Neural progenitor cell (in vitro differentiated cells): Measurements from ENCODE around the gene PRKAG2. TPM values are rescaled to one million over a fixed set of nuclear protein-coding genes. Genes with fewer than 3 reads are reported as not detected.

Source experiments
- DNase-seq: peaks from one replicate; pipeline ENCODE4 v3.0.0-alpha.2; 2016; ENCODE audit warnings: low spot score
- H2AFZ ChIP-seq: fragments of 200-600 bp; sonication (generic); replicated peaks from 2 replicates; pipeline ENCODE4 v1.6.1; 2016; ENCODE audit warnings: antibody characterized with exemption
- H3F3A ChIP-seq: fragments of 200-600 bp; sonication (generic); 2 replicates; pipeline ENCODE4 v1.6.1; 2016; ENCODE audit warnings: antibody characterized with exemption, low read depth
- H3K27ac ChIP-seq: fragments of 200-600 bp; sonication (generic); 2 replicates; pipeline ENCODE4 v1.5.1; 2016; ENCODE audit warnings: mild to moderate bottlenecking
- H3K27me3 ChIP-seq: fragments of 200-600 bp; sonication (generic); 2 replicates; pipeline ENCODE4 v1.6.1; 2016; ENCODE audit warnings: mild to moderate bottlenecking, moderate library complexity
- H3K36me3 ChIP-seq: fragments of 200-600 bp; sonication (generic); 2 replicates; pipeline ENCODE4 v1.5.1; 2016
- H3K4me1 ChIP-seq: fragments of 200-600 bp; sonication (generic); 2 replicates; pipeline ENCODE4 v1.6.1; 2016; ENCODE audit warnings: mixed run types
- H3K4me2 ChIP-seq: fragments of 200-600 bp; sonication (generic); 2 replicates; pipeline ENCODE4 v1.6.1; 2016
- H3K4me3 ChIP-seq: fragments of 200-600 bp; sonication (generic); 2 replicates; pipeline ENCODE4 v1.5.1; 2016
- H3K79me2 ChIP-seq: fragments of 200-600 bp; sonication (generic); 2 replicates; pipeline ENCODE4 v1.6.1; 2016; ENCODE audit warnings: low read depth
- H3K9ac ChIP-seq: fragments of 200-600 bp; sonication (generic); 2 replicates; pipeline ENCODE4 v1.6.1; 2016
- H3K9me3 ChIP-seq: fragments of 200-600 bp; sonication (generic); 2 replicates; pipeline ENCODE4 v1.5.1; 2016; ENCODE audit warnings: low read depth
- H4K20me1 ChIP-seq: fragments of 200-600 bp; sonication (generic); 2 replicates; pipeline ENCODE4 v1.6.1; 2016; ENCODE audit warnings: low read depth
- H3K27ac Mint-ChIP-seq: 3 replicates; pipeline ENCODE4 v1.8.0; 2021; ENCODE audit warnings: mixed read lengths
- H3K27me3 Mint-ChIP-seq: 2 replicates; pipeline ENCODE4 v1.8.0; 2022; ENCODE audit warnings: low read depth, mild to moderate bottlenecking, inconsistent platforms, moderate library complexity, mixed read lengths; ENCODE audit not compliant: insufficient read depth
- H3K36me3 Mint-ChIP-seq: 3 replicates; pipeline ENCODE4 v1.8.0; 2021; ENCODE audit warnings: mixed read lengths
- H3K4me1 Mint-ChIP-seq: 3 replicates; pipeline ENCODE4 v1.8.0; 2021; ENCODE audit warnings: mixed read lengths
- H3K4me3 Mint-ChIP-seq: 3 replicates; pipeline ENCODE4 v1.8.0; 2021; ENCODE audit warnings: mild to moderate bottlenecking, moderate library complexity, mixed read lengths
- H3K9me3 Mint-ChIP-seq: 3 replicates; pipeline ENCODE4 v1.8.0; 2020; ENCODE audit warnings: mixed read lengths
- EZH2 ChIP-seq: fragments of 200-600 bp; sonication (generic); IDR thresholded peaks from 2 replicates; pipeline ENCODE4 v1.6.1; 2017; ENCODE audit warnings: antibody characterized with exemption, mild to moderate bottlenecking, moderate library complexity
- EZH2phosphoT487 ChIP-seq: fragments of 200-600 bp; sonication (generic); IDR thresholded peaks from 2 replicates; pipeline ENCODE4 v1.6.1; 2017; ENCODE audit warnings: antibody characterized with exemption
- total RNA-seq: library from RNA; depleted of rRNA; stranded (reverse); fragments of >200 nt; gene quantifications from 2 replicates; pipeline ENCODE4 v1.2.3, GENCODE V29; 2015; ENCODE audit warnings: low replicate concordance
- TF ChIP-seq, protein P1 (sequence below): fragments of 200-600 bp; sonication (generic); IDR thresholded peaks from 2 replicates; pipeline ENCODE4 v1.5.1; 2017; ENCODE audit warnings: antibody characterized with exemption, mild to moderate bottlenecking

PRKAG2 gene
- total RNA-seq, 1 donor from 2014 or later, result 11.4 TPM

DNA sequence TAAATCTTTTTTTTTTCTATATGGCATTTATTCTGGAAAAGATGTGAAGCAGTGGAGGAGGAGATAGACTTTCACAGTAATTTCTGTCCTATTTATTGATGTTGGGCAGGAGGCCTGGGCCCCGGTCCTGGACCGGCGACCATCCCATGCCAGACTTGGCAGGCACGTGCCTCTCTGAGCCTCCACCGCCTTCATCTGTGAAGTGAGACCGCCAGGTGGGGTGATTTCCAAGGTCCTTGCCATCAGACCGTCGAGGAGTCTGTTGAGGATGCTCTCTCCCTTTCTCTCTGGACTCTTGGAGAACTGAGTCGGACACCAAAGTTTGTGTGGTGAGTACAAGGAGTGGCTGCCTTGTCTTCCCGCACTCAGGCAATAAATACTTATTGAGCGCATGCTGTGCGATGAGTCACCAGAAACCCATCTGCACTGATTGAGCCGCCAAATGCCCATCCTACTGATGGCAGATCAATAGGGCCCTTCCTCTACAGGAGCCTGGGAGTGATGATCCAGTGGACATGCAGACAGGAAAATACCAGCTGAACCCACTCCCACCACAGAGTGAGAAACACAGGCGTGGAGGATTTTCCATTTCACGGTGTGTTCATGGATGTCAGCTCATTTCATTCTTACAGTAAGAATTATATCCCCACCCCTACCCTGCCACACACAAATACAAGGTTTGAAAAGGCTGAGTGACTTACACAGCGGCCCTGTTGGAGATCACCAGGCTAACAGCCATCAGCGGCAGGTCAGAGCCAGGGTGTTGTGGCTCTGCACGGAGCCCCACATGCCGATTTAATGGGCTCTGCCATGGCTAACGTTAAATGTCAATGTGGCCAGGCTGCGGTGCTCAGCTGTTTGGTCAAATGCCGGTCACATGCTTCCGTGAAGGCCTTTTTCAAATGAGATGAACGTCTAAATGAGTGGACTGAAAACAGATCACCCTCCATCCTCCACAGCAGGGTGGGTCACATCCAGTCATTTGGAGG lies 11.5 kb upstream of the PRKAG2 start:
- Histone ChIP-seq H3K4me3 (no peak overlapping the region), H3K4me2 (no peak overlapping the region), H3K27me3 (peaks cover 44% of the 10 kb centered on the region), H3K27ac (no peak overlapping the region), H2AFZ (no peak overlapping the region), H3K4me1 (peaks cover 7% of the 10 kb centered on the region), H3F3A (no peaks in the 10 kb centered on the region), H3K36me3 (no peaks in the 10 kb centered on the region), H4K20me1 (no peaks in the 10 kb centered on the region), H3K79me2 (no peaks in the 10 kb centered on the region), H3K9me3 (no peaks in the 10 kb centered on the region), H3K9ac (no peak overlapping the region)
- no peak for TF ChIP-seq EZH2
- TF ChIP-seq, protein P1, sequence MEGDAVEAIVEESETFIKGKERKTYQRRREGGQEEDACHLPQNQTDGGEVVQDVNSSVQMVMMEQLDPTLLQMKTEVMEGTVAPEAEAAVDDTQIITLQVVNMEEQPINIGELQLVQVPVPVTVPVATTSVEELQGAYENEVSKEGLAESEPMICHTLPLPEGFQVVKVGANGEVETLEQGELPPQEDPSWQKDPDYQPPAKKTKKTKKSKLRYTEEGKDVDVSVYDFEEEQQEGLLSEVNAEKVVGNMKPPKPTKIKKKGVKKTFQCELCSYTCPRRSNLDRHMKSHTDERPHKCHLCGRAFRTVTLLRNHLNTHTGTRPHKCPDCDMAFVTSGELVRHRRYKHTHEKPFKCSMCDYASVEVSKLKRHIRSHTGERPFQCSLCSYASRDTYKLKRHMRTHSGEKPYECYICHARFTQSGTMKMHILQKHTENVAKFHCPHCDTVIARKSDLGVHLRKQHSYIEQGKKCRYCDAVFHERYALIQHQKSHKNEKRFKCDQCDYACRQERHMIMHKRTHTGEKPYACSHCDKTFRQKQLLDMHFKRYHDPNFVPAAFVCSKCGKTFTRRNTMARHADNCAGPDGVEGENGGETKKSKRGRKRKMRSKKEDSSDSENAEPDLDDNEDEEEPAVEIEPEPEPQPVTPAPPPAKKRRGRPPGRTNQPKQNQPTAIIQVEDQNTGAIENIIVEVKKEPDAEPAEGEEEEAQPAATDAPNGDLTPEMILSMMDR, result peak; percentile 27
- Mint-ChIP-seq H3K27ac (peak overlapping the region; percentile 54), H3K36me3 (no peaks in the 10 kb centered on the region), H3K4me1 (peaks cover 23% of the 10 kb centered on the region), H3K9me3 (no peaks in the 10 kb centered on the region), H3K4me3 (no peak overlapping the region), H3K27me3 (peaks cover 15% of the 10 kb centered on the region)
- peak; percentile 40 for DNase-seq

DNA sequence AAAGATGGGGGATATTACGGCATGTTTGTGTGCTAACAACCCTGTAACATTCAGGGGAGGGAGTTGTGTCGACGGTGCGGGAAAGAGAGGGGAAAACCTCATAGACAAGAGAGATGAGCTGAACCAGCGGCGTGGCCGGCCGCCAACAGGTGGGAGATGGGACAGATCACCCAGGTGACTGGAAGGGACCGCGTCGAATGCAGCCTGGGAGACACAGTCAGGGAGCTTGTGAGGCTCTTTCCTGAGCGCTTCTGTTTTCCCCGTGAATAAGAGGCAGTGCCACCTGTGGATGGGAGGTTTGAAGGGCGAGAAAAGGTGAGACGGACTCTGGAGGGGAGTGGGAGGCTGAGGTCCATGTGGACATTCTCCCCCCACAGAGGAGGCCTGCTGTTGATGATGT lies 9.9 kb upstream of the PRKAG2 start:
- no peaks in the 10 kb centered on the region for H3K79me2 ChIP-seq
- no peak overlapping the region for H3K4me3 ChIP-seq
- Mint-ChIP-seq H3K4me3 (no peak overlapping the region), H3K27ac (no peak overlapping the region), H3K4me1 (peaks cover 15% of the 10 kb centered on the region), H3K36me3 (no peaks in the 10 kb centered on the region), H3K27me3 (peaks cover 15% of the 10 kb centered on the region), H3K9me3 (no peaks in the 10 kb centered on the region)
- H3F3A ChIP-seq, result no peaks in the 10 kb centered on the region
- no peak overlapping the region for H3K9ac ChIP-seq
- H3K9me3 ChIP-seq, result no peaks in the 10 kb centered on the region
- H3K4me1 ChIP-seq, result peaks cover 7% of the 10 kb centered on the region
- no peaks in the 10 kb centered on the region for H3K36me3 ChIP-seq
- H3K27ac ChIP-seq, result no peak overlapping the region
- H3K4me2 ChIP-seq, result no peak overlapping the region
- DNase-seq, result no peak
- TF ChIP-seq EZH2phosphoT487, result no peak
- no peak for TF ChIP-seq EZH2
- TF ChIP-seq, protein P1, result no peak
- no peak overlapping the region for H2AFZ ChIP-seq
- H3K27me3 ChIP-seq, result peaks cover 56% of the 10 kb centered on the region
- H4K20me1 ChIP-seq, result no peaks in the 10 kb centered on the region

DNA sequence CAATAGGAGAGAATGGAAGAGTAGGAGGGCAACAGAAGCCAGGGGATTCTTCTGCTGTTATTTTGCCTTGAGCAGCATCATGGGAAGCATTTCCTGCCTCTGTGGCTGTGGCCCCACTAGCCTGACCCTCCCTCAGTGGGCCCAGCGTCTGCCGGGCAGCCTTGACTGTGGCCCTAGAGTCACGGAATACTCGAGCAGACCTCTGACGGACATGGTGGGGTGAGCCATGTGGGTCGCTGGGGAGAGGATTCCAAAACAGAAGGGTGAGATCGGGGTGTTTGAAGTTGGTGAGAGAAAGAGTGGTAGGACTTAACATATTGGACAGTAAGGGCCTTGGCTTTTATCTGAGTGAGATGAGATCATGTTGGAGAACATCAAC lies 8.3 kb upstream of the PRKAG2 start:
- TF ChIP-seq, protein P1, result no peak
- TF ChIP-seq EZH2phosphoT487 (no peak), EZH2 (no peak)
- Mint-ChIP-seq H3K9me3 (no peaks in the 10 kb centered on the region), H3K4me1 (peaks cover 9% of the 10 kb centered on the region), H3K36me3 (no peaks in the 10 kb centered on the region), H3K27me3 (peaks cover 12% of the 10 kb centered on the region), H3K4me3 (no peak overlapping the region), H3K27ac (no peak overlapping the region)
- H3K4me3 ChIP-seq, result no peak overlapping the region
- no peaks in the 10 kb centered on the region for H3F3A ChIP-seq
- H3K79me2 ChIP-seq, result no peaks in the 10 kb centered on the region
- H3K9ac ChIP-seq, result no peak overlapping the region
- peaks cover 65% of the 10 kb centered on the region for H3K27me3 ChIP-seq
- no peak overlapping the region for H3K27ac ChIP-seq
- no peaks in the 10 kb centered on the region for H4K20me1 ChIP-seq
- no peaks in the 10 kb centered on the region for H3K4me1 ChIP-seq
- no peak overlapping the region for H2AFZ ChIP-seq
- no peak overlapping the region for H3K4me2 ChIP-seq
- DNase-seq, result no peak
- H3K36me3 ChIP-seq, result no peaks in the 10 kb centered on the region
- H3K9me3 ChIP-seq, result no peaks in the 10 kb centered on the region
